Measurements from ENCODE around the gene FIGNL1.

- TF ChIP-seq CTCF (IDR thresholded peaks at IDR 0.05) (no peak), POLR2AphosphoS5 (IDR thresholded peaks at IDR 0.05) (no peak)
Measured at GRCh38 chr7:50404392-50404791, 45.8 kb downstream of the FIGNL1 start.
